Neural progenitor cell (in vitro differentiated cells): ENCODE measurements around the gene MORN4. TPM values are rescaled to one million over a fixed set of nuclear protein-coding genes. Genes with fewer than 3 reads are reported as not detected.
"Not testable (repeated sequence)": the region's sequence is repeated elsewhere in the genome, so short reads cannot be mapped to it uniquely, and the experiment has no call there.

Experiments
- DNase-seq: peaks from one replicate; pipeline ENCODE4 v3.0.0-alpha.2; 2016; ENCODE audit warnings: low spot score
- H2AFZ ChIP-seq: fragments of 200-600 bp; sonication (generic); replicated peaks from 2 replicates; pipeline ENCODE4 v1.6.1; 2016; ENCODE audit warnings: antibody characterized with exemption
- H3F3A ChIP-seq: fragments of 200-600 bp; sonication (generic); 2 replicates; pipeline ENCODE4 v1.6.1; 2016; ENCODE audit warnings: antibody characterized with exemption, low read depth
- H3K27ac ChIP-seq: fragments of 200-600 bp; sonication (generic); 2 replicates; pipeline ENCODE4 v1.5.1; 2016; ENCODE audit warnings: mild to moderate bottlenecking
- H3K27me3 ChIP-seq: fragments of 200-600 bp; sonication (generic); 2 replicates; pipeline ENCODE4 v1.6.1; 2016; ENCODE audit warnings: mild to moderate bottlenecking, moderate library complexity
- H3K36me3 ChIP-seq: fragments of 200-600 bp; sonication (generic); 2 replicates; pipeline ENCODE4 v1.5.1; 2016
- H3K4me1 ChIP-seq: fragments of 200-600 bp; sonication (generic); 2 replicates; pipeline ENCODE4 v1.6.1; 2016; ENCODE audit warnings: mixed run types
- H3K4me2 ChIP-seq: fragments of 200-600 bp; sonication (generic); 2 replicates; pipeline ENCODE4 v1.6.1; 2016
- H3K4me3 ChIP-seq: fragments of 200-600 bp; sonication (generic); 2 replicates; pipeline ENCODE4 v1.5.1; 2016
- H3K79me2 ChIP-seq: fragments of 200-600 bp; sonication (generic); 2 replicates; pipeline ENCODE4 v1.6.1; 2016; ENCODE audit warnings: low read depth
- H3K9ac ChIP-seq: fragments of 200-600 bp; sonication (generic); 2 replicates; pipeline ENCODE4 v1.6.1; 2016
- H3K9me3 ChIP-seq: fragments of 200-600 bp; sonication (generic); 2 replicates; pipeline ENCODE4 v1.5.1; 2016; ENCODE audit warnings: low read depth
- H4K20me1 ChIP-seq: fragments of 200-600 bp; sonication (generic); 2 replicates; pipeline ENCODE4 v1.6.1; 2016; ENCODE audit warnings: low read depth
- H3K27ac Mint-ChIP-seq: 3 replicates; pipeline ENCODE4 v1.8.0; 2021; ENCODE audit warnings: mixed read lengths
- H3K27me3 Mint-ChIP-seq: 2 replicates; pipeline ENCODE4 v1.8.0; 2022; ENCODE audit warnings: low read depth, mild to moderate bottlenecking, inconsistent platforms, moderate library complexity, mixed read lengths; ENCODE audit not compliant: insufficient read depth
- H3K36me3 Mint-ChIP-seq: 3 replicates; pipeline ENCODE4 v1.8.0; 2021; ENCODE audit warnings: mixed read lengths
- H3K4me1 Mint-ChIP-seq: 3 replicates; pipeline ENCODE4 v1.8.0; 2021; ENCODE audit warnings: mixed read lengths
- H3K4me3 Mint-ChIP-seq: 3 replicates; pipeline ENCODE4 v1.8.0; 2021; ENCODE audit warnings: mild to moderate bottlenecking, moderate library complexity, mixed read lengths
- H3K9me3 Mint-ChIP-seq: 3 replicates; pipeline ENCODE4 v1.8.0; 2020; ENCODE audit warnings: mixed read lengths
- EZH2 ChIP-seq: fragments of 200-600 bp; sonication (generic); IDR thresholded peaks from 2 replicates; pipeline ENCODE4 v1.6.1; 2017; ENCODE audit warnings: antibody characterized with exemption, mild to moderate bottlenecking, moderate library complexity
- EZH2phosphoT487 ChIP-seq: fragments of 200-600 bp; sonication (generic); IDR thresholded peaks from 2 replicates; pipeline ENCODE4 v1.6.1; 2017; ENCODE audit warnings: antibody characterized with exemption
- total RNA-seq: library from RNA; depleted of rRNA; stranded (reverse); fragments of >200 nt; gene quantifications from 2 replicates; pipeline ENCODE4 v1.2.3, GENCODE V29; 2015; ENCODE audit warnings: low replicate concordance
- TF ChIP-seq, protein P1 (sequence below): fragments of 200-600 bp; sonication (generic); IDR thresholded peaks from 2 replicates; pipeline ENCODE4 v1.5.1; 2017; ENCODE audit warnings: antibody characterized with exemption, mild to moderate bottlenecking

The MORN4 gene
- total RNA-seq, 1 donor from 2014 or later, result 23.8 TPM

GRCh38 chr10:97580421-97581367 is 52.6 kb downstream of the MORN4 start:
- Histone ChIP-seq H3K4me3 (no peak overlapping the region), H3K4me1 (no peaks in the 10 kb centered on the region), H3K4me2 (no peak overlapping the region), H2AFZ (no peak overlapping the region), H3K79me2 (no peaks in the 10 kb centered on the region), H3K9me3 (no peaks in the 10 kb centered on the region), H3K36me3 (no peaks in the 10 kb centered on the region), H4K20me1 (no peaks in the 10 kb centered on the region), H3F3A (no peaks in the 10 kb centered on the region), H3K9ac (no peak overlapping the region), H3K27me3 (no peaks in the 10 kb centered on the region), H3K27ac (no peak overlapping the region)
- DNase-seq, result no peak
- TF ChIP-seq, protein P1, sequence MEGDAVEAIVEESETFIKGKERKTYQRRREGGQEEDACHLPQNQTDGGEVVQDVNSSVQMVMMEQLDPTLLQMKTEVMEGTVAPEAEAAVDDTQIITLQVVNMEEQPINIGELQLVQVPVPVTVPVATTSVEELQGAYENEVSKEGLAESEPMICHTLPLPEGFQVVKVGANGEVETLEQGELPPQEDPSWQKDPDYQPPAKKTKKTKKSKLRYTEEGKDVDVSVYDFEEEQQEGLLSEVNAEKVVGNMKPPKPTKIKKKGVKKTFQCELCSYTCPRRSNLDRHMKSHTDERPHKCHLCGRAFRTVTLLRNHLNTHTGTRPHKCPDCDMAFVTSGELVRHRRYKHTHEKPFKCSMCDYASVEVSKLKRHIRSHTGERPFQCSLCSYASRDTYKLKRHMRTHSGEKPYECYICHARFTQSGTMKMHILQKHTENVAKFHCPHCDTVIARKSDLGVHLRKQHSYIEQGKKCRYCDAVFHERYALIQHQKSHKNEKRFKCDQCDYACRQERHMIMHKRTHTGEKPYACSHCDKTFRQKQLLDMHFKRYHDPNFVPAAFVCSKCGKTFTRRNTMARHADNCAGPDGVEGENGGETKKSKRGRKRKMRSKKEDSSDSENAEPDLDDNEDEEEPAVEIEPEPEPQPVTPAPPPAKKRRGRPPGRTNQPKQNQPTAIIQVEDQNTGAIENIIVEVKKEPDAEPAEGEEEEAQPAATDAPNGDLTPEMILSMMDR, result no peak
- TF ChIP-seq EZH2phosphoT487, result no peak
- no peak for TF ChIP-seq EZH2
- Mint-ChIP-seq H3K36me3 (no peaks in the 10 kb centered on the region), H3K4me1 (peaks cover 11% of the 10 kb centered on the region), H3K9me3 (no peaks in the 10 kb centered on the region), H3K27ac (no peak overlapping the region), H3K4me3 (no peak overlapping the region), H3K27me3 (peaks cover 3% of the 10 kb centered on the region)

DNA sequence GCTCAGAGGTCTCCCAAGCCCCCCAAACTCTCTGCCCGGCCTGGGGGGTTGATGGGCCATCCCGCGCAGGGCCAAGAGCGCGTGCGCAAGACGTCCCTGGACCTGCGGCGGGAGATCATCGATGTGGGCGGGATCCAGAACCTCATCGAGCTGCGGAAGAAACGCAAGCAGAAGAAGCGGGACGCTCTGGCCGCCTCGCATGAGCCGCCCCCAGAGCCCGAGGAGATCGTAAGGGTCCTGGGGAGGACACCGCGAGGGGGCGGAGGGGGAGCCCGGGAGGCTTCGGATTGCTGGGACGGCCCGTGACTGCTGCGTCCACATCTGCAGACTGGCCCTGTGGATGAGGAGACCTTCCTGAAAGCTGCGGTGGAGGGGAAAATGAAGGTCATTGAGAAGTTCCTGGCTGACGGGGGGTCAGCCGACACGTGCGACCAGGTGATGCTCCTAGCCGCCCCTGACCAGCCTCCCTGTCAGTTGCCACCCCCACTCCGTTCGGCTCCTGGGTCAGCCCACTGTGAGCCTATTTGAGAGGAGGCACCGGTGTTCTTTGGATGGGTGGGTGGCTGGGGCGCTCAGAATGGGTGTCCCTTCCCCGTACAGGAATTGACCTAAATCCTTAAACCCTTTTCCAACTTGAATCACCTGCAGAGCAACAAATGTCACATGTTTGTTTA is 55.0 kb downstream of the MORN4 start:
- Histone ChIP-seq H3K9me3 (no peaks in the 10 kb centered on the region), H3K27me3 (no peaks in the 10 kb centered on the region), H2AFZ (no peak overlapping the region), H3K27ac (no peak overlapping the region), H3K4me1 (no peaks in the 10 kb centered on the region), H3K9ac (no peak overlapping the region), H3F3A (no peaks in the 10 kb centered on the region), H3K36me3 (no peaks in the 10 kb centered on the region), H3K79me2 (no peaks in the 10 kb centered on the region), H3K4me2 (no peak overlapping the region), H4K20me1 (no peaks in the 10 kb centered on the region), H3K4me3 (no peak overlapping the region)
- Mint-ChIP-seq H3K27me3 (peaks cover 3% of the 10 kb centered on the region), H3K36me3 (no peaks in the 10 kb centered on the region), H3K4me1 (no peaks in the 10 kb centered on the region), H3K4me3 (no peak overlapping the region), H3K27ac (no peak overlapping the region), H3K9me3 (no peaks in the 10 kb centered on the region)
- no peak for DNase-seq
- TF ChIP-seq EZH2phosphoT487 (no peak), EZH2 (no peak)
- TF ChIP-seq, protein P1, result no peak

GRCh38 chr10:97577701-97578100 is 55.6 kb downstream of the MORN4 start:
- no peak overlapping the region for H3K27ac Mint-ChIP-seq
- Histone ChIP-seq H3K9me3 (no peaks in the 10 kb centered on the region), H3K27ac (no peak overlapping the region), H3F3A (no peaks in the 10 kb centered on the region), H3K79me2 (no peaks in the 10 kb centered on the region), H3K9ac (no peak overlapping the region), H2AFZ (no peak overlapping the region), H3K4me1 (no peaks in the 10 kb centered on the region), H3K4me3 (no peak overlapping the region), H4K20me1 (no peaks in the 10 kb centered on the region), H3K36me3 (no peaks in the 10 kb centered on the region), H3K27me3 (no peaks in the 10 kb centered on the region), H3K4me2 (no peak overlapping the region)
- no peak overlapping the region for H3K4me3 Mint-ChIP-seq
- H3K9me3 Mint-ChIP-seq, result no peaks in the 10 kb centered on the region
- no peak for DNase-seq
- peaks cover 3% of the 10 kb centered on the region for H3K27me3 Mint-ChIP-seq
- H3K4me1 Mint-ChIP-seq, result peaks cover 3% of the 10 kb centered on the region
- TF ChIP-seq EZH2, result no peak
- TF ChIP-seq EZH2phosphoT487, result no peak
- TF ChIP-seq, protein P1, result no peak
- no peaks in the 10 kb centered on the region for H3K36me3 Mint-ChIP-seq

GRCh38 chr10:97576487-97576886 is 56.8 kb downstream of the MORN4 start:
- H3K4me1 ChIP-seq, H3K27ac ChIP-seq, H3K9me3 Mint-ChIP-seq, H3K79me2 ChIP-seq, H3F3A ChIP-seq, H3K9me3 ChIP-seq, H4K20me1 ChIP-seq, H3K4me2 ChIP-seq, H3K36me3 Mint-ChIP-seq, DNase-seq, H3K4me3 ChIP-seq, H3K9ac ChIP-seq, H3K4me3 Mint-ChIP-seq, H3K36me3 ChIP-seq, H3K27me3 Mint-ChIP-seq, H3K27me3 ChIP-seq, H3K27ac Mint-ChIP-seq, H3K4me1 Mint-ChIP-seq: not testable (repeated sequence)
- peak overlapping the region; percentile 50 for H2AFZ ChIP-seq
